ENCODE results near the gene CAPN10.

DNA sequence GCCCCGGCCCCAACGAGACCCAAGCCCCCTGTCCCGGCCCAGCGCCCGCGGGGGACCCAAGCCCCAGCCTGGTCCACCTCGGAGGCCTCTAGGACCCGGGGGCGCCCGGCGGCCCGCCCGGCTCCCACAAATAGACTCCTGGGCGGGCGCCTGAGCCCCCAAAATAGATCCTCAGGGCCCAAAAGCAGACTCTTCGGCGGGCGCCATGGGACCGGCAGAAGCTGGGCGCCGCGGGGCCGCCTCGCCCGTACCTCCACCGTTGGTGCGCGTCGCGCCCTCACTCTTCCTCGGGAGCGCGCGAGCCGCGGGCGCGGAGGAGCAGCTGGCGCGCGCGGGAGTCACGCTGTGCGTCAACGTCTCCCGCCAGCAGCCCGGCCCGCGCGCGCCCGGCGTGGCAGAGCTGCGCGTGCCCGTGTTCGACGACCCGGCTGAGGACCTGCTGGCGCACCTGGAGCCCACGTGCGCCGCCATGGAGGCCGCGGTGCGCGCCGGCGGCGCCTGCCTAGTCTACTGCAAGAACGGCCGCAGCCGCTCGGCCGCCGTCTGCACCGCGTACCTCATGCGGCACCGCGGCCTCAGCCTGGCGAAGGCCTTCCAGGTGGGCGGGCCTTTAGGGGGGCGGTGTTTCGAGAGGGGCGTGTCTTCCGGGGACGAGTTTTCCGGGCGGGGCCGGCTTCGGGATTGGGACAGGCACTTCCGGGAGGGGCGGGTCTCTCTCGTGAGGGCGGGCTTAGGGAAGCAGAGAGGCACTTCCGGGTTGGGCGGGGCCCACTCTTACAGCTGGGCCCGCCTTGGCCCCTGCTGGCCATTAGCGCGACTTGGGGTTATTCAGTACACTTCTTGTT is 25.8 kb upstream of the CAPN10 start:
- TF ChIP-seq, protein P1, sequence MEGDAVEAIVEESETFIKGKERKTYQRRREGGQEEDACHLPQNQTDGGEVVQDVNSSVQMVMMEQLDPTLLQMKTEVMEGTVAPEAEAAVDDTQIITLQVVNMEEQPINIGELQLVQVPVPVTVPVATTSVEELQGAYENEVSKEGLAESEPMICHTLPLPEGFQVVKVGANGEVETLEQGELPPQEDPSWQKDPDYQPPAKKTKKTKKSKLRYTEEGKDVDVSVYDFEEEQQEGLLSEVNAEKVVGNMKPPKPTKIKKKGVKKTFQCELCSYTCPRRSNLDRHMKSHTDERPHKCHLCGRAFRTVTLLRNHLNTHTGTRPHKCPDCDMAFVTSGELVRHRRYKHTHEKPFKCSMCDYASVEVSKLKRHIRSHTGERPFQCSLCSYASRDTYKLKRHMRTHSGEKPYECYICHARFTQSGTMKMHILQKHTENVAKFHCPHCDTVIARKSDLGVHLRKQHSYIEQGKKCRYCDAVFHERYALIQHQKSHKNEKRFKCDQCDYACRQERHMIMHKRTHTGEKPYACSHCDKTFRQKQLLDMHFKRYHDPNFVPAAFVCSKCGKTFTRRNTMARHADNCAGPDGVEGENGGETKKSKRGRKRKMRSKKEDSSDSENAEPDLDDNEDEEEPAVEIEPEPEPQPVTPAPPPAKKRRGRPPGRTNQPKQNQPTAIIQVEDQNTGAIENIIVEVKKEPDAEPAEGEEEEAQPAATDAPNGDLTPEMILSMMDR (IDR thresholded peaks at IDR 0.05) = no peak
- TF ChIP-seq, protein P2, sequence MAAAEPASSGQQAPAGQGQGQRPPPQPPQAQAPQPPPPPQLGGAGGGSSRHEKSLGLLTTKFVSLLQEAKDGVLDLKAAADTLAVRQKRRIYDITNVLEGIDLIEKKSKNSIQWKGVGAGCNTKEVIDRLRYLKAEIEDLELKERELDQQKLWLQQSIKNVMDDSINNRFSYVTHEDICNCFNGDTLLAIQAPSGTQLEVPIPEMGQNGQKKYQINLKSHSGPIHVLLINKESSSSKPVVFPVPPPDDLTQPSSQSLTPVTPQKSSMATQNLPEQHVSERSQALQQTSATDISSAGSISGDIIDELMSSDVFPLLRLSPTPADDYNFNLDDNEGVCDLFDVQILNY (CRISPR knock-in tag; IDR thresholded peaks at IDR 0.05) = peak; percentile 72; the same call in 1 of the 2 replicates
- TF ChIP-seq ELF4 (CRISPR knock-in tag; IDR thresholded peaks at IDR 0.05; ENCODE audit: low read depth) (no peak), TEAD4 (CRISPR knock-in tag; IDR thresholded peaks at IDR 0.05) (no peak), FOXK1 (CRISPR knock-in tag; IDR thresholded peaks at IDR 0.05) (peak; percentile 80; the same call in 1 of the 2 replicates), CREM (CRISPR knock-in tag; IDR thresholded peaks at IDR 0.05) (peak; percentile 51; the same call in 1 of the 2 replicates), NR2C2 (CRISPR knock-in tag; IDR thresholded peaks at IDR 0.05) (peak; percentile 42; the same call in 1 of the 2 replicates), CREB1 (CRISPR knock-in tag; IDR thresholded peaks at IDR 0.05) (no peak)
- TF ChIP-seq, protein P3, sequence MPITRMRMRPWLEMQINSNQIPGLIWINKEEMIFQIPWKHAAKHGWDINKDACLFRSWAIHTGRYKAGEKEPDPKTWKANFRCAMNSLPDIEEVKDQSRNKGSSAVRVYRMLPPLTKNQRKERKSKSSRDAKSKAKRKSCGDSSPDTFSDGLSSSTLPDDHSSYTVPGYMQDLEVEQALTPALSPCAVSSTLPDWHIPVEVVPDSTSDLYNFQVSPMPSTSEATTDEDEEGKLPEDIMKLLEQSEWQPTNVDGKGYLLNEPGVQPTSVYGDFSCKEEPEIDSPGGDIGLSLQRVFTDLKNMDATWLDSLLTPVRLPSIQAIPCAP (CRISPR knock-in tag; IDR thresholded peaks at IDR 0.05) = peak; percentile 60; the same call in 1 of the 2 replicates
- TF ChIP-seq, protein P4, sequence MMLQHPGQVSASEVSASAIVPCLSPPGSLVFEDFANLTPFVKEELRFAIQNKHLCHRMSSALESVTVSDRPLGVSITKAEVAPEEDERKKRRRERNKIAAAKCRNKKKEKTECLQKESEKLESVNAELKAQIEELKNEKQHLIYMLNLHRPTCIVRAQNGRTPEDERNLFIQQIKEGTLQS (CRISPR knock-in tag; conservative IDR thresholded peaks at IDR 0.05) = no peak
- TF ChIP-seq, protein P5, sequence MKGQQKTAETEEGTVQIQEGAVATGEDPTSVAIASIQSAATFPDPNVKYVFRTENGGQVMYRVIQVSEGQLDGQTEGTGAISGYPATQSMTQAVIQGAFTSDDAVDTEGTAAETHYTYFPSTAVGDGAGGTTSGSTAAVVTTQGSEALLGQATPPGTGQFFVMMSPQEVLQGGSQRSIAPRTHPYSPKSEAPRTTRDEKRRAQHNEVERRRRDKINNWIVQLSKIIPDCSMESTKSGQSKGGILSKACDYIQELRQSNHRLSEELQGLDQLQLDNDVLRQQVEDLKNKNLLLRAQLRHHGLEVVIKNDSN (CRISPR knock-in tag; IDR thresholded peaks at IDR 0.05) = no peak
- TF ChIP-seq, protein P6, sequence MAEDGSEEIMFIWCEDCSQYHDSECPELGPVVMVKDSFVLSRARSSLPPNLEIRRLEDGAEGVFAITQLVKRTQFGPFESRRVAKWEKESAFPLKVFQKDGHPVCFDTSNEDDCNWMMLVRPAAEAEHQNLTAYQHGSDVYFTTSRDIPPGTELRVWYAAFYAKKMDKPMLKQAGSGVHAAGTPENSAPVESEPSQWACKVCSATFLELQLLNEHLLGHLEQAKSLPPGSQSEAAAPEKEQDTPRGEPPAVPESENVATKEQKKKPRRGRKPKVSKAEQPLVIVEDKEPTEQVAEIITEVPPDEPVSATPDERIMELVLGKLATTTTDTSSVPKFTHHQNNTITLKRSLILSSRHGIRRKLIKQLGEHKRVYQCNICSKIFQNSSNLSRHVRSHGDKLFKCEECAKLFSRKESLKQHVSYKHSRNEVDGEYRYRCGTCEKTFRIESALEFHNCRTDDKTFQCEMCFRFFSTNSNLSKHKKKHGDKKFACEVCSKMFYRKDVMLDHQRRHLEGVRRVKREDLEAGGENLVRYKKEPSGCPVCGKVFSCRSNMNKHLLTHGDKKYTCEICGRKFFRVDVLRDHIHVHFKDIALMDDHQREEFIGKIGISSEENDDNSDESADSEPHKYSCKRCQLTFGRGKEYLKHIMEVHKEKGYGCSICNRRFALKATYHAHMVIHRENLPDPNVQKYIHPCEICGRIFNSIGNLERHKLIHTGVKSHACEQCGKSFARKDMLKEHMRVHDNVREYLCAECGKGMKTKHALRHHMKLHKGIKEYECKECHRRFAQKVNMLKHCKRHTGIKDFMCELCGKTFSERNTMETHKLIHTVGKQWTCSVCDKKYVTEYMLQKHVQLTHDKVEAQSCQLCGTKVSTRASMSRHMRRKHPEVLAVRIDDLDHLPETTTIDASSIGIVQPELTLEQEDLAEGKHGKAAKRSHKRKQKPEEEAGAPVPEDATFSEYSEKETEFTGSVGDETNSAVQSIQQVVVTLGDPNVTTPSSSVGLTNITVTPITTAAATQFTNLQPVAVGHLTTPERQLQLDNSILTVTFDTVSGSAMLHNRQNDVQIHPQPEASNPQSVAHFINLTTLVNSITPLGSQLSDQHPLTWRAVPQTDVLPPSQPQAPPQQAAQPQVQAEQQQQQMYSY (CRISPR knock-in tag; IDR thresholded peaks at IDR 0.05) = no peak
